ENCODE data around the gene OGA. TPM values are rescaled to one million over a fixed set of nuclear protein-coding genes. Genes with fewer than 3 reads are reported as not detected.

Gene OGA
- total RNA-seq, 1 experiment from 2014 or later: 42.9 TPM

DNA sequence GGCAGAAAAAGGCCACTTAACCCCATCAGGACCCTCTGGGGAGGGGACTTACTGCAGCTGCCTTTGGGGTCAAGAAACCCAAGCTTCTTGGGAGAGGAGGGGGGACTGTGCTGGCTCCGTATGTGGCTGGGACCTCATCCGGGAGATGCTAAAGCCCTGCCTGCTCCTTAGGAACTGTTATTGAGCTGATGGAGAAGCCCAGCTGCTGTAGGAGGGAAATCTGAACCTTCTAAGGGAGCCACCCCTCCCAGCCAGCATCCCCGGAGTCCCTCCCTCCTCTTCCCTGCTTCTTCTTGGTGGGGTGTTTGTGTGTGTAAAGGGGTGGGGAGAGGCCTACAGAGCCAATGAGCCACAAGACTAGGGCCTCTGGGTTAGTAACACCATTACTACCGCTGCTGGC lies 17.1 kb upstream of the OGA start:
- DNase-seq (ENCODE audit: low spot score): no peak

DNA sequence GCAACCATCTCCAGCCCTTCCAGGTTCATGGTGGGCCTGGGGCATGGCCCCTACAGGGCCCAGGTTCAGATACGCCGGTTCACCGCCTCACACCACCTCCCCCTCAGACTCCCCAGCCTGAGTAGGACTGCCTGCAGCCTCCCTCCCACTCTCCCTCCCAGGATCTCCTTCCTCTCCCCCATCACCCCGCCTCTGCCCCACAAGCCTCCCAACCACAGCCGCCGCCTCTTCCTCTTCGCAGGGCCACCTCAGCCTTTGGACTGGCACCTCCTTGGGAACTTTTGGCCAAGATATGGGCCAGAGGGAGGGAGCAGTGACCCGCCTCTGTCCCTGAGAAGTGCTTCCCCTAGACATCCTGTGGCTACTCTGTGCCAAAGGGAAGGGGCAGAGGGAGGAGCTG lies 16.1 kb upstream of the OGA start:
- peak; percentile 36 for DNase-seq (ENCODE audit: low spot score)

DNA sequence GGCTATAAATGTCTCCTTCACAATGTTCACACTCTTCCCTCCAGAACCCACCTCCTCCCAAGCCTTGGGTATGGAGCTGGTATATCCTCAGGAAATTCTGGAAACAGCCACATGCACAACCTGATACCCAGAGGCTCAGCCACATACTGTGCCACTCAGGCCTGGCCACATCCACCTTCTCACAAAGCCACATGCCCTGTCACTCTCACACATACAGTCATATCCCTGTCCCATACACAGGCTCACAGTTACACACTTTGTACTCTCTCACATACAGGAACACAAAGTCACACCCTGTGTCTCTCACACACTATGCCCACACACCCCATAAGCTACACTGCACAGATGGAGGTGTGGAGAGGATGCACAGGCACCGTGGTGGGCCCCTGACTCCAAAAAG lies 15.2 kb upstream of the OGA start:
- DNase-seq (ENCODE audit: low spot score): no peak

DNA sequence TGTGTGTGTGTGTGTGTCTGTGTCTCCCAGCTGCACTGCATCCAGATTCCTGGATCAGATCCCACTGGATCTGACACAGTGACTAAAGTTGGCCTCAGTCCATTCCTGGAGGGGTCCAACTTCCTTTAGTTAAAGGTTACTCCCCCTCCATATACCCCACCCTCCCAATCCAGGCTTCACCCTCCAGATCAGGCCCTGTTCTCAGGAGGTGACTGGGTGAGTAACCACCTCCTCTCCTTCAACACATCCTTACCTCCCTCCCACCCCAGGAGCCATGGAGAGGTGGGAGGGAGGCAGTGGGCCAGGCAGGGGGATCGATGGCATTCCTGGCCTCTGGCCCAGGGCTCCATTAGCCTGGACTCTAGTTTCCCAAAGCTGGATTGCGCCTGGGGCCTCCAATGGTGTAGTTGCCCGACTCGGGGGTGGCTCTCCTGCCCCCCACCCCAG lies 14.1 kb upstream of the OGA start:
- no peak for DNase-seq (ENCODE audit: low spot score)

DNA sequence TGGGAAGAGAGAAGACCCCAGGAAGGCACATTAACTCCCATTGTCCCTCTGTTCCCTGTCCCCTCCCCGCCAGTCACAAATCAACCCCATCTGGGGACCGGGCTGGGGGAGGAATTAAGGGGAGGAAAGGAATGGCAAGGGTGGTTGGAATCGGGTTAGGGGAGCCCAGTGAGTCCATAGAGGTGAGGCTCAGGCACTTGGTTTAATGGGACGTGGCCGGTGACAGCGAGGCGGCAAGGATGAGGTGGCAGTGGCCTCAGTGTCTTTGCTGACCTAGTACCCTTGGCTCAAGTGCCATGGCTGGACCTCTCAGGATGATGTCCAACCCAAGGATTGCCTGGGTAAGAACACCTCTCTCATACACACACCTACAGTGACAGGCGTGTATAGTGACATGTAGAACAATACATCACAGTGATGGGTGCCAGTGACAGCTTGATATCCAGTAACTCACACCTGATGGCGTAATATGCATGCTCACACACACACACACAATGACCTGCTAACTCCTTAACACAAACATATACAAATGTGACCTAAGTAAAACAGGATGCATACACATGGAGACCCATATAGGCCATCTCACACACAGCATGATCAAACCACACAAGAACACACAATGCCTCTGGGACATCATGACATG lies 13.0 kb upstream of the OGA start:
- no peak for DNase-seq (ENCODE audit: low spot score)

DNA sequence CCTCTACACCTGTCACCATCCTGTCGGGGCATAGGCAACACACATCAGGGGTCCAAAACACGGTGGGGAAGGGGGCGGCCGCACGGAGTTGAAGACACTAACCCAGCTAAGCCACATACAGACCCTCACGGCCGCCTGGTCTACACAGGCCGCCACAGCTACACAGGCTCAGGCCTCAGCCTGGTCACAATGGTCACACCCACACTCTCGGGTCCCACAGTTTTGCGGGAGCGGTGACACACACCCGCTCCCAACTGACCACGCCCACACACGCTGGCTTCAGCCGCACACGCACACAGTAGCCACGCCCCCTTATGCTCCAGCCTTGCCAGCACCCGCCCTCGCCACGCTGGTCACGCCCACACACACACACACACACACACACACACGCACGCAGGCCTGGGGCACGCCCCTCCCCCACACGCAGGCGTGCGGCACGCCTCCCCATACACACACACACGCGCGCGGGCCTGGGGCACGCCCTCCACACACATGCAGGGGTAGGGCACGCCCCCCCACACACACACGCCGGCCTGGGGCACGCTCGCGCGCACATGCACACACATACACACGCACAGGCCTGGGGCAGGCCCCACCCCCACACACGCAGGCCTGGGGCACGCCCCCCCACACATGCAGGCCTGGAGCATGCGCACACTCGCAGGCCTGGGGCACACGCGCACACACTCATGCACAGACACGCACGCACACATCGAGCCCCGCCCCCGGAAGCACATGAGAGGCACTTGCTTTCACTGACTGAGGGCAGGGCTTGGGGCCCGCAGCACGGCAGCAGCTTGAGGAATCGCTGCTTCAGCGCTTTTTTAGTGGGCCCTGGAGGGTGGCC lies 12.3 kb upstream of the OGA start:
- peak; percentile 86 for DNase-seq (ENCODE audit: low spot score)

DNA sequence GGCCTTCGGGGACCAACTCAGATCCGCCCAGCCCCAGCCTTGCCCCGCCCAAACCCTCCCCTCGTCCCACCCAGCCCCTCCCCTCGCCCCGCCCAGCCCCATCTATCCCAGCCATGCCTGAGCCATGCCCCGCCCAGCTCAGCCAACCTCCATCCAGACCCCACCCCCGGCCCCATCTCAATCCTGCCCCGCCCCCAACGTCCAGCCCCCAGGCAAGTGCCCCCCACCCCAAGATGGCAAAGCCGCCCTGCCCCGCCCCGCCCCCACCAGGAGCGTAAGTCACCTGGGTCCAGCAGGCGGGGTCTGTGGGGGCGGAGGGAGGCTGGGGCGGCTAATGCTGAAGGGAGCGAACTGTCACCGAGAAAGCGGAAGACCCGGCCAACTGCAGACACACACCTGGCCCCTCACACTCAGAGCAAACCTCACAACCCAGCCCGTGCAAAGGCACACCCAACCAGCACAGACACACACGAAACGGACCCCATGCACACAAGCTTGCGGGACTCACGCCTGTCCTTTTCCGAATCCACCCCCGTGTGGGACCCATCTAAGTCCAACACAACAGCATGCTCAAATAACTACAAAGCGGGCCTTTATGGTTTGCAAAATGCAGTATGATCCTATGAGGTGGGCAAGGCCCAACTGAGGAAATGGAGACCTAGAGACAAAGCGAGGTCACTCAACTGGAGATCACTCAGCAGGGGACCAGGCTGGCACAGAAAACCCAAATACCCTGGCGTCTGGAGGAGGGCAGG lies 11.5 kb upstream of the OGA start:
- no peak for DNase-seq (ENCODE audit: low spot score)

DNA sequence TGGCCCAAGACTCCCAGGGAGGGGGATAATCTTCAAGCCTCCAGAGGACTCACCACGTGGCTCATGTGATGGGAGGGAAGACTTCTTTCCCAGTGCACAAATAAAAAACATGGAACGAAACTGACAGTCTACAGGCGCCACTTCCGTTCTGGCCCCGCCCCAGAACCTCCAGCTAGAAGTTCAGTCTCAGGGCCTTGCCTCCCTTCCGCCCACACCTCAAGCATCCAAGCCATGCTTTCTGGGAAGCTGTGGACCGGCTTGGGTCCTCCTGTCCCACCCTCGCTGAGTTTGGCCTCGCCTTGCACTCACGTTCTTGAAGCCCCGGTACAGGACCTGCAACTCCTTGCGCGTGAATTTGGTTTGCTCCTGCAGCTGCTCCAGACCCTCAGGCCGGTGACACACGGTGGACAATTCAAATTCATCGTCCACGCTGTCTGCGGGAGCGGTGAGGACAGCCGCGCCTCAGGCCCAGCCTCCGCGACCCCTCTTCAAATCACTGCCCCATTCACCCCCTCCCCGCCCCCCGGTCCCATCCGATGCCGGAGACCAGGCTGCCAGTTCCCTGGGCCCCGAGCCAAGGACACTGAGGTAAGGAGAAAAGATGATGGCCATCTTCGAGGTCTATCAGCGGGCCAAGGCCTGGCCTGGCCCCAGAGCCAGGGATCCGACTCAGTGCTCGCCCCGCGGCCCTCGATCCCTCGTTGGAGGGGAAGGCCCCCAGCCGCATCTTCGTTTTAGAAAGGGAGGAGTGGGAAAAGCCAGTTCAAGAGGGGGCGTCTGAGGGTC lies 10.7 kb upstream of the OGA start:
- DNase-seq (ENCODE audit: low spot score): no peak

DNA sequence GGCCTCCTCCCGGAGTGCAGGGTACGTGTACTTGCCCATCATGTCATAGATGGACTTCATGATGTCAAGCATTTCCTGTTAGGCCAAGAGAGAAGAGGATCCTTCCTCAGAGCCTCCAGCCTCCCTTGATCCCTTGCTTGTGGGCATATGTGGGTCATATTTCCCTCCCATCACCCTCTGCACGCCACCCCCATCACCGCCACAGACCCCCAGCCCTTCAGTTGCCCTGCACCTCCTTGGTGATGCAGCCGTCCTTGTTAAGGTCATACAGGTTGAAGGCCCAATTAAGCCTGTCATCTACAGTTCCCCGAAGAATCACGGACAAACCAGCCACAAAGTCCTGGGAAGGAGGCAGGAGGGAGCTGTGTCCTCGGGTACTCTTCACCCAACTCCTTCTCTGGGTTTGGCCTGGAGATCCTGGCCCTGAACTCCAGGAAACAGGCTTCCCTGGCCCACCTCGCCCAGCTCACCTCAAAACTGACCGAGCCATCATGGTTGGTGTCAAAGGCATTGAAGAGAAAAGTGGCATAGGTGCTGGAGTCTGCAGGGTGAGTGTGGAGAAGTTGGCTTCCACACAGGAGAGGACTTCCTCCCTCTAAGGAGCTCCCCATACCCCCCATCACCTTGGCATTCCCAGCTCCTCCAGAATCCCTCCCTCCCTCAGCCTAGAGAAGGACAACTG lies 9.8 kb upstream of the OGA start:
- no peak for DNase-seq (ENCODE audit: low spot score)

DNA sequence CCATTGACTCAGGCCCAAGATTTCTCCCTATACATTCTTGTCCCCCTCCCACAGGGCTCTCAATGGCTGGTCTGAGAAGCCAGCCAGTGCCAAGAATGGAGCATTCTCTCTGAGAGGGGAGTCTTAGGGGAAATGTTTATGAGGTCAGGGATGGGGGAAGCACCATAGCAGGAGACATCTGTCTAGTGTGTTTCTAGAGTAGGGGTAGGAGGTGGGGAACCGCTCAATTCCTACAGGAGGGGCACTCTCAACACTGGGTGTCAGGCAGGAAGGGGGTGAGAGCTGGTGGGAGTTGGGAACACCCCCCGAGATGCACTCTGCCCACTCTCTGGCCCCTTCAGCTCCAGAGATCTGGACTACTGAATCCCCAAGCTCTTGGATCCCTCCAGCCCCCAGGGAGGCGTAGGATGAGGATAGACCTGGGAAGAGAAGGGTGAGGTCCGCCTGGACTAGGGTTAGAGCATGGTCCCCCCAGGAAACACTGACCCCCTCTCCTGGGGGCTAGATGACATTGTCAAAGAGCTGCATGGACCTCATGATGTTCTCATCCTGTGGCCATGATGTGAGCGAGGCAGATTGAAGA lies 8.7 kb upstream of the OGA start:
- DNase-seq (ENCODE audit: low spot score): no peak

DNA sequence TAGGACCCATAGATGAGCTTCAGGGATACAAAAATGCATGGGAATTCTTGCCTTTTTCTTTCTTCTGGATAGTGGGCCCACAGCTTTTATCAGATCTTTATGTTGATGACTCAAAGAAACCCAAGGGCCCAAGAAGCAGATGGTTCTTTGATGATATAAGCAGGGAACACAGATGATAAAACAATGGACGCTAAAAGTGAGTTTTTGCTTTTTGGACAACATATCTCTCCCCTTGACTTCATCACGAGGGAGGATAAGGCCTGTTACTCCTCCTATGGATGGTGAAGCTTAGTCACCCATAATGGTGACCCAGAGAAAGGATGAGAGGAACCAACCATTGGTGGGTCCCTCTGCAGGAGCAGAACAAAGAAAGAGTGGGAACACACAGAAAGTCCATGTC lies 6.5 kb upstream of the OGA start:
- no peak for DNase-seq (ENCODE audit: low spot score)

DNA sequence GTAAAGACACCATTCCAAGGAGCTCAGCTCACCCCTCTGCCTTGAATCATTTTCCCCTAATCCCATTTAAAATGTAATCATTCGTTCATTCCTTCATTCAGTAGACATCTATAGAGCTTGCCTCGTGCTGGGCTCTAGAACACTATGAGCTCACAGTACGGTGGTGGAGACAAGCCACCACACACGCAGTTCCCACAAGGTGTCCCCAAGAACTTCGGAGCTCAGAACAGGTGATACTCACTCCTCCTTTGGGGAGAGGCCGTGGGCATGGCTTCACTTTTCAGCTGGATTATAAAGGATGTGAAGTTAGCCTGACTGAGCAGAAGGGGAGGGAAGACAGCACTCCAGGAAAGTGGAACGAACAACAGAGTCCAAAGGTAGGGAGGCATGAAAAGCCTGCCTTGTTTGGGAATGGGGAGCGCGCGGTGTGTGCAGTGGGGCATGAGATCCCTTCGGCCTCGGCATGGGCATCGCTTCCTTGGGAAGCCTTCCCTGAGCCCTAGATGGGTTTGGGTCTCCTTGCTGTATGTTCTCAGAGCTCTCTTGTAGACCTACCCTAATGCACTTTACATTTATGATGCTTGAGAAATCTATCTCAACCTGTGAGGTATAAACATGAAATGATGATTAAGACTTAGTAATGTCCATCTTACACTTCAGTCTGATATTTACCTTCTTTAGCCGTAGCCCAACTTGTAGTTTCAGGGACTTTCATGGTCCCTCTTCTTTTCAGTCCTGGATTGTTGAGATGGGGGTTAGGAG lies 809 bp upstream of the OGA start:
- no peak for DNase-seq (ENCODE audit: low spot score)

DNA sequence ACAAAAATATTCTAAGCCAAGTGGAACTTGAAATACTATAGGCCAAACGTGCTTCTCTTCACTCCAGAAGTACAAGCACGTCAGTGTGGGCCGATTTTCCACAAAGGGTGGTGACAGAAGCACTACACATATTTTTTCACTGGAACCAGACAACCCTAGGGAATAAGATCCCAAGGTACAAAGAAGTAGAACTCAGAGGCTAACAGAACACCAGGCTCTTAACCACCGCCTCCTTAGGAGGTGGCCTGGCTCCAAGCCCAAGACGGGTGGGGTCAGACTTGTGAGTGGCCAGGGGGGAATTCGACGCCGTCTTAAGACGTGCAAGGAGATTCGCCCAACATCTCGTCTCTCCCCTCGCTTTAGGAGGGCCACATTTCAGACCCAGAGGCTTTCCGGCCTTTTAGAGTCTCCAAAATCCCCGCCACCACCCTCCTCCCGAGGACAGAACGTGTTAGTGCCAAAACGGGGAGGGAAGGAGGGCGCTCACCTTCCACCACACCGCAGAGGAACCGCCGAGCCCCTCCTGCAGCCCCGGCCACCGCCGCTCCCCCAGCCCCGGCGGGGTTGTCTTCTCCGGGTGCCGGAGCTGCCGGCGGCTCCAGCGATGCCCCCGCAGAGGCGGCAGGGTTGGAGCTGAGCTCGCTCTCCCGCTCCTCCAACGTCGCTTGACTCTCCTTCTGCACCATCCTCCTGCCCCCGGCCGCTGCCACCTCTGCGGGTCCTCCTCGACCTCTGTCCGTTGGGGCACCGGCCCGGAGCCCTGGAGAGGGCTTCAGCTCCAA lies 716 bp downstream of the OGA start:
- DNase-seq (ENCODE audit: low spot score): peak; percentile 86

DNA sequence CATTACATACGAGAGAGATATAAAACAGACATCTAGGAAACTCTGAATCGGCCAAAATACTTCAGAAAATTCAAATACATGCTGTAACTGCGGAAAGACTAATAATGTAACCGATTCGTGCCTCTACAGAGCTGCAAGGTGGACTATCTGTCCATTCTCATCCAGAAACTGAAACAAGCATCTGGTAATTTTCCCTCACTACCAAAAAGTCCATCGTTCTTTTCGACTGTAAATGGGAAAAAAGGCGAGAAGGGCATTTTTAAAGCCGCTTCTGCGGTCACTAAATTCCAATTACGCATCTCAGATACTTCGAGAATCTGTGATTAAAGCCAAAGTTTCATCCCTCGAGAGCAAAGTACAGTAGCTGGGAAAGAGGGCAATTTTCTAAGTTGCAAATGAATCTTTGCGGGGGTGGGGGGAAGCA lies 1.3 kb downstream of the OGA start:
- DNase-seq (ENCODE audit: low spot score): no peak

DNA sequence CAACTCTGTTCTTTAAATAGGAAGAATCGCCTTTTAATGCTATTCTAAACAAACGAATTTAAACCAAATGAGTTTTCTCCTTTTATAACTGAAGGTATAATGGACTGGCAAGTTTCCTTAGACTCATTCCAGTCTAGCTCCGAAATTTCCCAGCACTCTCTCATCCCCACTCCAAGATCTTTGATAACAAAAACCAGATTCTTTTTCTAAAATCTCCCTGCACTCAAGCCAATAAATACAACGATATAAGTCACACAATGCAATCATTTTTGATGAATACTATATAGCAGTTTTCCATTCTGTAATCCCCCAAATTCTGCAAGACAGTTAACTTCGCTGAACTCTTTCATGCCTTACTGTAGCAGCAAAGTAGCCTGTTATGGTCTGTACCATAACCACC lies 1.9 kb downstream of the OGA start:
- peak; percentile 32 for DNase-seq (ENCODE audit: low spot score)

DNA sequence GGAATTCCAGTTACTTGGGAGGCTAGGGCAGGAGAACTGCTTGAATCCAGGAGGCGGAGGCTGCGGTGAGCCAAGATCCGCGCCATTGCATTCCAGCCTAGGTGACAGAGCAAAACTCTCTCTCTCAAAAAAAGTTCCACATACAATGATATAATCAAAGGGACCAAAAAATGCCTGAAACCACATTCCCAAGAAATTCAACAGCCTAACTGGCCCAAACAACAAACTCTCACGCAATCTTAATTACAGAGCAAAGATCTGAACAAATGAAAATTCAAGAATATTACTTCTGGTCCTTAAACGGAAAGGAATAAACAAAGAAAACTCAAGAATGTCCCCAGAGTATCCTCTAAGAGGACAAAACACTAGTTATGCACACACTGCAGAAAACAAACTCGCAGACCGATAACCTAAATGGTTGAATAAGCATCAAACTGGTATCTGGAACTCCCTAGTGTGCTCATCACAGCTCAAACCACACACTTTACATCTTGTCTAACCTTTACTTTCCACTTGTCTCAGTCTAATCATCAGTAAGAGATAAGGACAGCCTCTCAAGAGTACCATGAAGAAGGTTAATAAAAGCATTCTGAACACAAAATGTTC lies 3.7 kb downstream of the OGA start:
- no peak for DNase-seq (ENCODE audit: low spot score)

DNA sequence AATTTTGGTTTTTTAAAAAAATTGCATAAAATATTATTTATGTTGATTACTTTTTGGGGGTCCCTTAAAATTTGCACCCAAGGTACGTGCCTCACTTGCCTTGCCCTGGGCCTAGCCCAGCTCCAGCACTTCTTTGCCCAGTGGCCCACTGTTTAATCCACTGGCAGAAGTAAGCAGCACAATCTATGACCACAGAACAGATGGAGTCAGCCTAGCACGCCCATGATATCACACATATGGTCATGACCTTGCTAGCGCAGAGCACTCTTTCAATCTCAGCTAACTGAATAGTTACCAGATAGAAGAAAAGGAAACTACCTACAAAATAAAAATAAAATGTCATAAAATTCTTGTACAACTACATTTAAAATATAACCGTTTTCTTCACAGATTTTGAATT lies 5.6 kb downstream of the OGA start:
- DNase-seq (ENCODE audit: low spot score): no peak

DNA sequence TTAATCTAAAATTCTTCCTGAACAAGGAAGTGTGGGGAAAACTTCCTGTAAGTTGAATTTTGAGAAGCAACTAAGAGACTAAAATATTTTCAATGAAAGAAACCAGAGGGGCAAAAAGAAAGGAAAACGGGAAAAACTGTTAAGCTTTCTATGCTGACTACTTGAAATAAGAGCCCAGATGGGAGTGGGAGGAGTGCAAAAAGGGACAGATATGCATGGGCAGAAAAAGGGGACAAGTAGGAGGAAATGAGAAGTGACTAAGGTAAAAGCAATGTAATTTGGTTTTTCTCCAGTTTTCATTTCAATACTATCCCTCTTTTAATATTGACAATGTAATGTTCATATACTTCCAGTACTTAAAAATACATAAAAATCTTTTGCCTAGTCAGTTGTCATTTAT lies 11.1 kb downstream of the OGA start:
- DNase-seq (ENCODE audit: low spot score): no peak

DNA sequence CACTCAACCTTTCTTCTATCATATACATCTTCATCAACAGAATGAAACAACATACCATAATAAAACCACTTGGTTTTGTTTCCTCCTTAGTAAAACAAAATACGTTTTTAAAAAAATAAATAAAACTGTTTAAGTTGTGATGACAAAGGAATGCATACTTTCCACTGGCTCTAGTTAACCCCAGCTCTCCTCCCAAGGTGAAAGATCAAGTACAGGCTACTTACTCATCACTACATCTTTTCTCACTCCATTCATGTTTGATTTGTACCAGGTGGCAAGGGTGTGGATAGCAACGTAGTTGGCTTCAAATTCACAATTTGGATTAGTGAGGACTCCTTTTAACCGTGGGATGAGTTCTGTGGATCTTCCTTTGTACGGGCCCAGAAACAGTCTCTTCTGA lies 14.7 kb downstream of the OGA start:
- no peak for DNase-seq (ENCODE audit: low spot score)
